Ascending aorta (tissue), 2 donors: Measurements from ENCODE around the gene FAM170B. TPM values are rescaled to one million over a fixed set of nuclear protein-coding genes. Genes with fewer than 3 reads are reported as not detected.

Experiments
- DNase-seq, 2 donors: peaks; one replicate each; pipeline ENCODE4 v3.0.0-alpha.2; 2019; ENCODE audit warnings: low spot score in 2 of 2
- H3K27ac ChIP-seq, 2 donors: fragments of 200-600 bp; sonication (generic); one replicate each; pipeline ENCODE4 v1.5.1; 2016 to 2017; ENCODE audit warnings: mild to moderate bottlenecking in 1 of 2
- H3K27me3 ChIP-seq: fragments of 200-600 bp; sonication (generic); one replicate; pipeline ENCODE4 v1.5.1; 2017
- H3K36me3 ChIP-seq, 2 donors: fragments of 200-600 bp; sonication (generic); one replicate each; pipeline ENCODE4 v1.5.1; 2016
- H3K4me1 ChIP-seq, 2 donors: fragments of 200-600 bp; sonication (generic); one replicate each; pipeline ENCODE4 v1.5.1; 2016 to 2017; ENCODE audit warnings: mild to moderate bottlenecking in 1 of 2
- H3K4me3 ChIP-seq, 2 donors: fragments of 200-600 bp; sonication (generic); one replicate each; pipeline ENCODE4 v1.5.1; 2016 to 2017; ENCODE audit warnings: mild to moderate bottlenecking in 1 of 2
- H3K9me3 ChIP-seq, 2 donors: fragments of 200-600 bp; sonication (generic); one replicate each; pipeline ENCODE4 v1.5.1; 2016
- intact Hi-C: fragments of 100-400 bp; cut with DNase I; formaldehyde crosslinking; loops from one replicate; pipeline ENCODE4 v1.15.1; 2023
- total RNA-seq: library from RNA; depleted of rRNA; stranded (reverse); fragments of >200 nt; gene quantifications from one replicate; pipeline ENCODE4 v1.1.0, GENCODE V29; 2016
- TF ChIP-seq, protein P1 (sequence below), 3 experiments: fragments of 200-600 bp in 2 of 3; fragments of 450-650 bp in 1 of 3; sonication (generic) in 2 of 3; IDR thresholded peaks; one replicate each; pipeline ENCODE4 v1.5.1; 2016 to 2019; ENCODE audit warnings: antibody characterized with exemption in 3 of 3, mild to moderate bottlenecking in 1 of 3, moderate library complexity in 1 of 3

Gene FAM170B
- total RNA-seq, 1 donor from 2014 or later: not detected

GRCh38 chr10:49164559-49165188 is 30.9 kb upstream of the FAM170B start:
- Histone ChIP-seq H3K27ac (no peak overlapping the region), H3K27me3 (no peaks in the 10 kb centered on the region), H3K36me3 (no peaks in the 10 kb centered on the region), H3K9me3 (no peaks in the 10 kb centered on the region), H3K4me3 (no peak overlapping the region), H3K4me1 (no peaks in the 10 kb centered on the region)
- TF ChIP-seq, protein P1, sequence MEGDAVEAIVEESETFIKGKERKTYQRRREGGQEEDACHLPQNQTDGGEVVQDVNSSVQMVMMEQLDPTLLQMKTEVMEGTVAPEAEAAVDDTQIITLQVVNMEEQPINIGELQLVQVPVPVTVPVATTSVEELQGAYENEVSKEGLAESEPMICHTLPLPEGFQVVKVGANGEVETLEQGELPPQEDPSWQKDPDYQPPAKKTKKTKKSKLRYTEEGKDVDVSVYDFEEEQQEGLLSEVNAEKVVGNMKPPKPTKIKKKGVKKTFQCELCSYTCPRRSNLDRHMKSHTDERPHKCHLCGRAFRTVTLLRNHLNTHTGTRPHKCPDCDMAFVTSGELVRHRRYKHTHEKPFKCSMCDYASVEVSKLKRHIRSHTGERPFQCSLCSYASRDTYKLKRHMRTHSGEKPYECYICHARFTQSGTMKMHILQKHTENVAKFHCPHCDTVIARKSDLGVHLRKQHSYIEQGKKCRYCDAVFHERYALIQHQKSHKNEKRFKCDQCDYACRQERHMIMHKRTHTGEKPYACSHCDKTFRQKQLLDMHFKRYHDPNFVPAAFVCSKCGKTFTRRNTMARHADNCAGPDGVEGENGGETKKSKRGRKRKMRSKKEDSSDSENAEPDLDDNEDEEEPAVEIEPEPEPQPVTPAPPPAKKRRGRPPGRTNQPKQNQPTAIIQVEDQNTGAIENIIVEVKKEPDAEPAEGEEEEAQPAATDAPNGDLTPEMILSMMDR (IDR thresholded peaks at IDR 0.05): peak; percentile 47 to 67 (median 59)
- DNase-seq: no peak
- intact Hi-C loops: loop anchor here (5.0 to 10.0 kb wide), 2 partner anchors 90 to 507 kb away; no protein-coding TSS in a partner anchor

- TF ChIP-seq, protein P1 (IDR thresholded peaks at IDR 0.05): no peak
- intact Hi-C loops: loop anchor here (5.0 to 10.0 kb wide), 2 partner anchors 89 to 506 kb away; no protein-coding TSS in a partner anchor
- no peaks in the 10 kb centered on the region for H3K4me1 ChIP-seq
- DNase-seq: peak in 1 of 2 donors; percentile 34
- no peaks in the 10 kb centered on the region for H3K27me3 ChIP-seq
- no peaks in the 10 kb centered on the region for H3K36me3 ChIP-seq
- H3K27ac ChIP-seq: no peak overlapping the region
- no peak overlapping the region for H3K4me3 ChIP-seq
- no peaks in the 10 kb centered on the region for H3K9me3 ChIP-seq
Observed at GRCh38 chr10:49163741-49164140, 29.9 kb upstream of the FAM170B start.

- DNase-seq: peak in 1 of 2 donors; percentile 34
- intact Hi-C loops: loop anchor here (5.0 to 10.0 kb wide), 2 partner anchors 88 to 506 kb away; no protein-coding TSS in a partner anchor
- TF ChIP-seq, protein P1 (IDR thresholded peaks at IDR 0.05): no peak
- H3K27ac ChIP-seq: no peak overlapping the region
- H3K27me3 ChIP-seq: no peaks in the 10 kb centered on the region
- no peaks in the 10 kb centered on the region for H3K36me3 ChIP-seq
- H3K4me3 ChIP-seq: no peak overlapping the region
- no peaks in the 10 kb centered on the region for H3K9me3 ChIP-seq
- no peaks in the 10 kb centered on the region for H3K4me1 ChIP-seq
Observed at GRCh38 chr10:49162761-49163310, 29.0 kb upstream of the FAM170B start.

GRCh38 chr10:49162063-49162462 is 28.2 kb upstream of the FAM170B start:
- no peak overlapping the region for H3K4me3 ChIP-seq
- intact Hi-C loops: loop anchor here (5.0 to 10.0 kb wide), 2 partner anchors 87 to 505 kb away; no protein-coding TSS in a partner anchor
- no peaks in the 10 kb centered on the region for H3K9me3 ChIP-seq
- no peaks in the 10 kb centered on the region for H3K27me3 ChIP-seq
- TF ChIP-seq, protein P1 (IDR thresholded peaks at IDR 0.05): no peak
- no peak overlapping the region for H3K27ac ChIP-seq
- no peaks in the 10 kb centered on the region for H3K4me1 ChIP-seq
- H3K36me3 ChIP-seq: no peaks in the 10 kb centered on the region
- DNase-seq: no peak

DNA sequence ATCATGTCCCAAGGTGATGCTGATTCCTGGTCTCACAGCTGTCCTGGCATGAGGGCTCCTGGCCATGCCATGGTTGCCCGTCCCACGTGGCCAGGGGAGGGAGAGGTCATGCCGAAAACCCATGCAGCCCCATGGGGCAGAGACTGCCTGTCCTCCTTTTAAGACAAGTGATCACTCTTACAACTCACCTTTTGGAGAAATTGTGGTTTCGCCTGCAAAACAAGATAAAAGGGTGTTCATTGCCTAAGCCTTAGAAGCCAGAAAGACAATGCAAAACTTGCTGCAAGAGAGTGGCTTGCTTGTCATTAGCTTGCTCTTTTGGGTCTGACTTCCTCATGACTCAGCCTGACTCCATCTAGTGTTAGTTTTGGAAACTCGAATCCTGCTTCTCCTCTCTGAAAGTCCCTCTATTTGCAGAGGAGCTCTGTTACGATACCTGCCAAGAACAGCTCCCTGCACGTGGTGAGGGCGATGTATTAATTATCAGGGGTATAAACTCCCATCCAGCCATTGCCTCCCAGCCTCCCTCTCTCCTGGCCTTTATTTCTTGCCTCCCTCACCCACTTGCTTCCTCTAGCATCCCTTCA is 27.7 kb upstream of the FAM170B start:
- Histone ChIP-seq H3K4me3 (no peak overlapping the region), H3K4me1 (no peaks in the 10 kb centered on the region), H3K9me3 (no peaks in the 10 kb centered on the region), H3K27me3 (no peaks in the 10 kb centered on the region), H3K27ac (no peak overlapping the region), H3K36me3 (no peaks in the 10 kb centered on the region)
- intact Hi-C loops: loop anchor here (1.0 to 10.0 kb wide), 3 partner anchors 87 to 504 kb away; no protein-coding TSS in a partner anchor
- TF ChIP-seq, protein P1 (IDR thresholded peaks at IDR 0.05): peak; percentile 40 to 63 (median 40)
- peak in 1 of 2 donors; percentile 53 for DNase-seq
